Measurements from ENCODE around the gene TMEM74B.

DNA sequence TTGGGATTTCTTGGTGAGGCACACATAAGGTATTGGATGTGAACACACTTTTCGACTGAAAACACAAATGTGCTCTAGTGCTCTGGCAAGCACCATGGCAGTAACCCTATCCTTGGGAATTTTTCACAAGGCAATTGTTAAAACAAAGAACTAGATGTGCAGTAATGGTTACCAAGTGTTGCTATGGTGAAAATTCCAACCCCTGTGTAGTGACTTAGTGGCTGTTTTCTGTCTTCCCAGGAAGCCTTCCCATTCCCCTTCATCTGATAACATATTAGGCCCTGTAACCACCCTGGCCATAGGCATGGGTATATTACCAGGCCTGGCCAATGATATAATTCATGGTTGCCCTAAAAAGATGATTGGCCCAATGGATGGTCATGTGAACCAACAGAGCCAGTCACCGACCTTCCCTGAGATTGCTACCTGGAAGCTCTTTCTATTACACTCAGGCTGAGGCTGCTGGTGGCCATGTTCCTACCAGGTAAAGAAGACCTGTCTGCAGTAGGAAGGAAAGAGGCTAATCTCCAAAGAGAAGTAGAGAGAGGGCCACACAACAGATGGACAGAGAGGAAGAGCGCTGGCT lies 22.6 kb upstream of the TMEM74B start:
- TF ChIP-seq, protein P1, sequence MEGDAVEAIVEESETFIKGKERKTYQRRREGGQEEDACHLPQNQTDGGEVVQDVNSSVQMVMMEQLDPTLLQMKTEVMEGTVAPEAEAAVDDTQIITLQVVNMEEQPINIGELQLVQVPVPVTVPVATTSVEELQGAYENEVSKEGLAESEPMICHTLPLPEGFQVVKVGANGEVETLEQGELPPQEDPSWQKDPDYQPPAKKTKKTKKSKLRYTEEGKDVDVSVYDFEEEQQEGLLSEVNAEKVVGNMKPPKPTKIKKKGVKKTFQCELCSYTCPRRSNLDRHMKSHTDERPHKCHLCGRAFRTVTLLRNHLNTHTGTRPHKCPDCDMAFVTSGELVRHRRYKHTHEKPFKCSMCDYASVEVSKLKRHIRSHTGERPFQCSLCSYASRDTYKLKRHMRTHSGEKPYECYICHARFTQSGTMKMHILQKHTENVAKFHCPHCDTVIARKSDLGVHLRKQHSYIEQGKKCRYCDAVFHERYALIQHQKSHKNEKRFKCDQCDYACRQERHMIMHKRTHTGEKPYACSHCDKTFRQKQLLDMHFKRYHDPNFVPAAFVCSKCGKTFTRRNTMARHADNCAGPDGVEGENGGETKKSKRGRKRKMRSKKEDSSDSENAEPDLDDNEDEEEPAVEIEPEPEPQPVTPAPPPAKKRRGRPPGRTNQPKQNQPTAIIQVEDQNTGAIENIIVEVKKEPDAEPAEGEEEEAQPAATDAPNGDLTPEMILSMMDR (IDR thresholded peaks at IDR 0.05; ENCODE audit: low read length) = no peak
- TF ChIP-seq EZH2 (optimal IDR thresholded peaks at IDR 0.05; ENCODE audit: low read depth, low read length) (no peak), EZH2phosphoT487 (IDR thresholded peaks at IDR 0.05; ENCODE audit: low read length) (no peak)

Data from MM.1S (cell line).